ENCODE data around the gene GALNT11.
"Not testable (repeated sequence)": the region's sequence is repeated elsewhere in the genome, so short reads cannot be mapped to it uniquely, and the experiment has no call there.

The GALNT11 gene

GRCh38 chr7:152015600-152015999, 9.9 kb upstream of the GALNT11 start:
- no peak overlapping the region for H3K4me3 ChIP-seq (ENCODE audit: low read depth, low read length, poor library complexity, severe bottlenecking)
- no peaks in the 10 kb centered on the region for H3K9me2 ChIP-seq (ENCODE audit: low read depth, low read length)
- H3K9me3 ChIP-seq (ENCODE audit: low read length), result no peaks in the 10 kb centered on the region
- H3K79me2 ChIP-seq (ENCODE audit: insufficient read depth, low read length), result no peaks in the 10 kb centered on the region
- H4K20me1 ChIP-seq (ENCODE audit: insufficient read depth, low read length), result no peaks in the 10 kb centered on the region
- H3K27ac ChIP-seq (ENCODE audit: low read depth, low read length, poor library complexity, severe bottlenecking), result no peak overlapping the region
- H3K36me3 ChIP-seq (ENCODE audit: insufficient read depth, low read length), result no peaks in the 10 kb centered on the region
- no peak overlapping the region for H2AFZ ChIP-seq (ENCODE audit: low read length)
- TF ChIP-seq EZH2 (IDR thresholded peaks at IDR 0.05; ENCODE audit: borderline replicate concordance, low read length), result no peak
- TF ChIP-seq CTCF (IDR thresholded peaks at IDR 0.05; ENCODE audit: low read length), result no peak
- H3K9ac ChIP-seq (ENCODE audit: low read length), result no peak overlapping the region
- H3K4me1 ChIP-seq (ENCODE audit: insufficient read depth, low read length, severe bottlenecking), result no peaks in the 10 kb centered on the region
- no peak overlapping the region for H3K4me2 ChIP-seq (ENCODE audit: low read length)
- peaks cover 4% of the 10 kb centered on the region; the same call in 1 of the 2 replicates for H3K27me3 ChIP-seq (ENCODE audit: insufficient read depth, low read length)
- no peaks in the 10 kb centered on the region for H3F3A ChIP-seq (ENCODE audit: insufficient read depth, low read length)

- no peak overlapping the region for H3K4me3 ChIP-seq (ENCODE audit: low read depth, low read length, poor library complexity, severe bottlenecking)
- H3K27ac ChIP-seq (ENCODE audit: low read depth, low read length, poor library complexity, severe bottlenecking), result no peak overlapping the region
- no peak overlapping the region for H3K4me2 ChIP-seq (ENCODE audit: low read length)
- H3F3A ChIP-seq (ENCODE audit: insufficient read depth, low read length), result no peaks in the 10 kb centered on the region
- H3K36me3 ChIP-seq (ENCODE audit: insufficient read depth, low read length), result no peaks in the 10 kb centered on the region
- no peak overlapping the region for H2AFZ ChIP-seq (ENCODE audit: low read length)
- no peak for TF ChIP-seq EZH2 (IDR thresholded peaks at IDR 0.05; ENCODE audit: borderline replicate concordance, low read length)
- TF ChIP-seq CTCF (IDR thresholded peaks at IDR 0.05; ENCODE audit: low read length), result no peak
- H3K9ac ChIP-seq (ENCODE audit: low read length), result no peak overlapping the region
- H4K20me1 ChIP-seq (ENCODE audit: insufficient read depth, low read length), result no peaks in the 10 kb centered on the region
- 0 out of 2 replicates have a peak, but pooled peaks cover 4% of the 10 kb centered on the region for H3K27me3 ChIP-seq (ENCODE audit: insufficient read depth, low read length)
- no peaks in the 10 kb centered on the region for H3K4me1 ChIP-seq (ENCODE audit: insufficient read depth, low read length, severe bottlenecking)
- no peaks in the 10 kb centered on the region for H3K9me3 ChIP-seq (ENCODE audit: low read length)
- no peaks in the 10 kb centered on the region for H3K79me2 ChIP-seq (ENCODE audit: insufficient read depth, low read length)
- H3K9me2 ChIP-seq (ENCODE audit: low read depth, low read length), result no peaks in the 10 kb centered on the region
Observed at GRCh38 chr7:152016947-152017346, 8.5 kb upstream of the GALNT11 start.

GRCh38 chr7:152017683-152018082, 7.8 kb upstream of the GALNT11 start:
- not testable (repeated sequence) for H3K79me2 ChIP-seq (ENCODE audit: insufficient read depth, low read length); H3K9me2 ChIP-seq (ENCODE audit: low read depth, low read length); H2AFZ ChIP-seq (ENCODE audit: low read length); H3K9me3 ChIP-seq (ENCODE audit: low read length); H3K27me3 ChIP-seq (ENCODE audit: insufficient read depth, low read length); H3K27ac ChIP-seq (ENCODE audit: low read depth, low read length, poor library complexity, severe bottlenecking); H3F3A ChIP-seq (ENCODE audit: insufficient read depth, low read length); H3K9ac ChIP-seq (ENCODE audit: low read length); H3K36me3 ChIP-seq (ENCODE audit: insufficient read depth, low read length); H3K4me2 ChIP-seq (ENCODE audit: low read length); H4K20me1 ChIP-seq (ENCODE audit: insufficient read depth, low read length); H3K4me3 ChIP-seq (ENCODE audit: low read depth, low read length, poor library complexity, severe bottlenecking); H3K4me1 ChIP-seq (ENCODE audit: insufficient read depth, low read length, severe bottlenecking)

- not testable (repeated sequence) for H3K79me2 ChIP-seq (ENCODE audit: insufficient read depth, low read length); H3K4me1 ChIP-seq (ENCODE audit: insufficient read depth, low read length, severe bottlenecking); H3K9ac ChIP-seq (ENCODE audit: low read length); H3K4me3 ChIP-seq (ENCODE audit: low read depth, low read length, poor library complexity, severe bottlenecking); H3K4me2 ChIP-seq (ENCODE audit: low read length); H4K20me1 ChIP-seq (ENCODE audit: insufficient read depth, low read length); H3K9me2 ChIP-seq (ENCODE audit: low read depth, low read length); H3K27ac ChIP-seq (ENCODE audit: low read depth, low read length, poor library complexity, severe bottlenecking); H3K9me3 ChIP-seq (ENCODE audit: low read length); H3F3A ChIP-seq (ENCODE audit: insufficient read depth, low read length); H3K27me3 ChIP-seq (ENCODE audit: insufficient read depth, low read length); H2AFZ ChIP-seq (ENCODE audit: low read length); H3K36me3 ChIP-seq (ENCODE audit: insufficient read depth, low read length)
Observed at GRCh38 chr7:152021740-152022139, 3.7 kb upstream of the GALNT11 start.

All from OCI-LY1 (cell line).